ENCODE measurements around the gene ALOX12B.
"Not testable (repeated sequence)": the region's sequence is repeated elsewhere in the genome, so short reads cannot be mapped to it uniquely, and the experiment has no call there.

The ALOX12B gene

GRCh38 chr17:8117367-8117979, 30.0 kb upstream of the ALOX12B start:
- TF ChIP-seq CTCF (IDR thresholded peaks at IDR 0.05; ENCODE audit: extremely low read depth, missing control alignments): no peak
- no peak for DNase-seq (ENCODE audit: low spot score)

- no peak for TF ChIP-seq CTCF (IDR thresholded peaks at IDR 0.05; ENCODE audit: extremely low read depth, missing control alignments)
- DNase-seq (ENCODE audit: low spot score): no peak
These were observed 29.3 kb upstream of the ALOX12B start for GRCh38 chr17:8116776-8117175.

GRCh38 chr17:8110907-8111306, 23.4 kb upstream of the ALOX12B start:
- no peak for TF ChIP-seq CTCF (IDR thresholded peaks at IDR 0.05; ENCODE audit: extremely low read depth, missing control alignments)
- DNase-seq (ENCODE audit: low spot score): no peak

GRCh38 chr17:8110456-8110804, 22.9 kb upstream of the ALOX12B start:
- no peak for DNase-seq (ENCODE audit: low spot score)

GRCh38 chr17:8109661-8110455, 22.3 kb upstream of the ALOX12B start:
- peak; percentile 95 for TF ChIP-seq CTCF (IDR thresholded peaks at IDR 0.05; ENCODE audit: extremely low read depth, missing control alignments)
- DNase-seq (ENCODE audit: low spot score): peak; percentile 90

More at GRCh38 chr17:8110456-8110804, 22.9 kb upstream of the ALOX12B start:
- TF ChIP-seq CTCF (IDR thresholded peaks at IDR 0.05; ENCODE audit: extremely low read depth, missing control alignments): no peak

GRCh38 chr17:8108972-8109660, 21.6 kb upstream of the ALOX12B start:
- DNase-seq (ENCODE audit: low spot score): no peak
- TF ChIP-seq CTCF (IDR thresholded peaks at IDR 0.05; ENCODE audit: extremely low read depth, missing control alignments): no peak

- not testable (repeated sequence) for DNase-seq (ENCODE audit: low spot score)
These were observed 19.5 kb upstream of the ALOX12B start for GRCh38 chr17:8106980-8107379.

Data from GM20000 (cell line).